Muscle layer of duodenum (tissue), 2 donors: ENCODE results near the gene WDR43.

Experiments used
- H3K27ac ChIP-seq: one replicate; pipeline ENCODE4 v1.7.0; 2013; ENCODE audit warnings: mild to moderate bottlenecking, low read length
- H3K27me3 ChIP-seq: one replicate; pipeline ENCODE4 v1.7.0; 2013; ENCODE audit warnings: low read depth, mild to moderate bottlenecking, control low read depth, low read length
- H3K36me3 ChIP-seq, 2 donors: one replicate each; pipeline ENCODE4 v1.7.0; 2013; ENCODE audit warnings: low read length in 2 of 2, control low read depth in 1 of 2, mild to moderate bottlenecking in 1 of 2; ENCODE audit not compliant: insufficient read depth in 2 of 2, control insufficient read depth in 1 of 2
- H3K4me1 ChIP-seq, 2 donors: one replicate each; pipeline ENCODE4 v1.7.0; 2013; ENCODE audit warnings: low read length in 2 of 2, mild to moderate bottlenecking in 2 of 2, control low read depth in 1 of 2, moderate library complexity in 1 of 2; ENCODE audit not compliant: insufficient read depth in 2 of 2, control insufficient read depth in 1 of 2
- H3K4me3 ChIP-seq, 2 donors: one replicate each; pipeline ENCODE4 v1.7.0; 2013; ENCODE audit warnings: low read length in 2 of 2, low read depth in 1 of 2, mild to moderate bottlenecking in 1 of 2
- H3K9me3 ChIP-seq, 2 donors: one replicate each; pipeline ENCODE4 v1.7.0; 2013; ENCODE audit warnings: low read length in 2 of 2, control low read depth in 1 of 2, mild to moderate bottlenecking in 1 of 2; ENCODE audit not compliant: control insufficient read depth in 1 of 2
- donor health status: healthy.

Gene WDR43

GRCh38 chr2:28909655-28910353, 15.3 kb downstream of the WDR43 start:
- Histone ChIP-seq H3K36me3 (peaks cover 39 to 62% of the 10 kb centered on the region in 2 donors), H3K4me3 (no peak overlapping the region)

GRCh38 chr2:28915939-28916338, 21.5 kb downstream of the WDR43 start:
- Histone ChIP-seq H3K27me3 (no peaks in the 10 kb centered on the region), H3K27ac (no peak overlapping the region), H3K36me3 (peaks cover 24 to 42% of the 10 kb centered on the region in 2 donors), H3K4me3 (no peak overlapping the region), H3K4me1 (no peaks in the 10 kb centered on the region), H3K9me3 (no peaks in the 10 kb centered on the region)

More at GRCh38 chr2:28909655-28910353, 15.3 kb downstream of the WDR43 start:
- Histone ChIP-seq H3K9me3 (no peaks in the 10 kb centered on the region), H3K4me1 (no peaks in the 10 kb centered on the region), H3K27me3 (no peaks in the 10 kb centered on the region), H3K27ac (no peak overlapping the region)

- H3K4me1 ChIP-seq: no peaks in the 10 kb centered on the region
- H3K27me3 ChIP-seq: no peaks in the 10 kb centered on the region
- peaks cover 63 to 73% of the 10 kb centered on the region in 2 donors for H3K36me3 ChIP-seq
- H3K9me3 ChIP-seq: no peaks in the 10 kb centered on the region
- H3K27ac ChIP-seq: no peak overlapping the region
- no peak overlapping the region for H3K4me3 ChIP-seq
Observed at GRCh38 chr2:28926847-28927246, 32.4 kb downstream of the WDR43 start.

GRCh38 chr2:28927469-28927868, 33.0 kb downstream of the WDR43 start:
- no peak overlapping the region for H3K4me3 ChIP-seq
- no peaks in the 10 kb centered on the region for H3K4me1 ChIP-seq
- H3K36me3 ChIP-seq: peaks cover 67 to 70% of the 10 kb centered on the region in 2 donors
- H3K27me3 ChIP-seq: no peaks in the 10 kb centered on the region
- H3K9me3 ChIP-seq: no peaks in the 10 kb centered on the region
- H3K27ac ChIP-seq: no peak overlapping the region

- H3K4me3 ChIP-seq: no peak overlapping the region
- H3K36me3 ChIP-seq: peaks cover 67 to 69% of the 10 kb centered on the region in 2 donors
- H3K27me3 ChIP-seq: no peaks in the 10 kb centered on the region
- no peaks in the 10 kb centered on the region for H3K9me3 ChIP-seq
- no peak overlapping the region for H3K27ac ChIP-seq
- H3K4me1 ChIP-seq: no peaks in the 10 kb centered on the region
Observed at GRCh38 chr2:28927878-28928277, 33.4 kb downstream of the WDR43 start.

- H3K27me3 ChIP-seq: no peaks in the 10 kb centered on the region
- no peak overlapping the region for H3K4me3 ChIP-seq
- H3K9me3 ChIP-seq: no peaks in the 10 kb centered on the region
- H3K4me1 ChIP-seq: no peaks in the 10 kb centered on the region
- H3K27ac ChIP-seq: no peak overlapping the region
- H3K36me3 ChIP-seq: peaks cover 61 to 69% of the 10 kb centered on the region in 2 donors
Observed at GRCh38 chr2:28929581-28929980, 35.1 kb downstream of the WDR43 start.

GRCh38 chr2:28930205-28930604, 35.7 kb downstream of the WDR43 start:
- no peak overlapping the region for H3K27ac ChIP-seq
- H3K4me1 ChIP-seq: no peaks in the 10 kb centered on the region
- no peak overlapping the region for H3K4me3 ChIP-seq
- peaks cover 59 to 71% of the 10 kb centered on the region in 2 donors for H3K36me3 ChIP-seq
- H3K9me3 ChIP-seq: no peaks in the 10 kb centered on the region
- no peaks in the 10 kb centered on the region for H3K27me3 ChIP-seq

- H3K36me3 ChIP-seq: peaks cover 46 to 51% of the 10 kb centered on the region in 2 donors
Observed at GRCh38 chr2:28934769-28935168, 40.3 kb downstream of the WDR43 start.

GRCh38 chr2:28941008-28941407, 46.5 kb downstream of the WDR43 start:
- Histone ChIP-seq H3K27me3 (no peaks in the 10 kb centered on the region), H3K36me3 (peaks cover 53 to 55% of the 10 kb centered on the region in 2 donors), H3K4me1 (no peaks in the 10 kb centered on the region), H3K9me3 (no peaks in the 10 kb centered on the region), H3K27ac (no peak overlapping the region), H3K4me3 (no peak overlapping the region)

More at GRCh38 chr2:28934769-28935168, 40.3 kb downstream of the WDR43 start:
- Histone ChIP-seq H3K4me3 (no peak overlapping the region), H3K27ac (no peak overlapping the region), H3K9me3 (no peaks in the 10 kb centered on the region), H3K4me1 (no peaks in the 10 kb centered on the region), H3K27me3 (no peaks in the 10 kb centered on the region)

GRCh38 chr2:28944535-28945248, 50.2 kb downstream of the WDR43 start:
- no peaks in the 10 kb centered on the region for H3K27me3 ChIP-seq
- no peak overlapping the region for H3K27ac ChIP-seq
- H3K9me3 ChIP-seq: no peaks in the 10 kb centered on the region
- H3K36me3 ChIP-seq: peaks cover 62 to 72% of the 10 kb centered on the region in 2 donors
- no peak overlapping the region for H3K4me3 ChIP-seq
- no peaks in the 10 kb centered on the region for H3K4me1 ChIP-seq

- Histone ChIP-seq H3K27me3 (no peaks in the 10 kb centered on the region), H3K4me1 (no peaks in the 10 kb centered on the region), H3K4me3 (no peak overlapping the region), H3K27ac (no peak overlapping the region), H3K36me3 (peaks cover 41 to 50% of the 10 kb centered on the region in 2 donors), H3K9me3 (no peaks in the 10 kb centered on the region)
Observed at GRCh38 chr2:28948160-28948559, 53.7 kb downstream of the WDR43 start.
